Omental fat pad (tissue), 4 donors: ENCODE data around the gene LCP2. TPM values are rescaled to one million over a fixed set of nuclear protein-coding genes. Genes with fewer than 3 reads are reported as not detected.

Experiments used
- ATAC-seq: fragments of 150-250 bp; one replicate; pipeline ENCODE4 v1.9.1; 2016; ENCODE audit warnings: mild to moderate bottlenecking, moderate library complexity; ENCODE audit not compliant: low FRiP score
- DNase-seq: peaks from one replicate; pipeline ENCODE4 v3.0.0-alpha.2; 2019; ENCODE audit warnings: low spot score
- CTCF ChIP-seq, 3 donors: fragments of 450-650 bp; IDR thresholded peaks; one replicate each; pipeline ENCODE4 v1.5.1; 2016 to 2017; ENCODE audit warnings: antibody characterized with exemption in 3 of 3, mild to moderate bottlenecking in 3 of 3, moderate library complexity in 2 of 3
- total RNA-seq, 4 donors: library from RNA; depleted of rRNA; stranded (reverse); fragments of >200 nt; gene quantifications; one replicate each; pipeline ENCODE4 v1.1.0, GENCODE V29; 2016

LCP2 gene
- total RNA-seq, 4 donors from 2014 or later, result 33.5 to 81.2 (median 59.1) TPM

- TF ChIP-seq CTCF (IDR thresholded peaks at IDR 0.05), result no peak
- DNase-seq, result no peak
- no peak for ATAC-seq
These were observed 35.2 kb downstream of the LCP2 start for GRCh38 chr5:170262061-170263045.

GRCh38 chr5:170261528-170262043 is 36.0 kb downstream of the LCP2 start:
- DNase-seq (no peak), ATAC-seq (no peak)
- TF ChIP-seq CTCF (IDR thresholded peaks at IDR 0.05), result no peak

GRCh38 chr5:170257370-170257769 is 40.2 kb downstream of the LCP2 start:
- DNase-seq (no peak), ATAC-seq (no peak)
- TF ChIP-seq CTCF (IDR thresholded peaks at IDR 0.05), result no peak

GRCh38 chr5:170256571-170256970 is 41.0 kb downstream of the LCP2 start:
- ATAC-seq (no peak), DNase-seq (no peak)
- no peak for TF ChIP-seq CTCF (IDR thresholded peaks at IDR 0.05)

GRCh38 chr5:170254056-170254455 is 43.5 kb downstream of the LCP2 start:
- ATAC-seq (no peak), DNase-seq (no peak)
- no peak for TF ChIP-seq CTCF (IDR thresholded peaks at IDR 0.05)

- DNase-seq (no peak), ATAC-seq (no peak)
- TF ChIP-seq CTCF (IDR thresholded peaks at IDR 0.05), result no peak
These were observed 44.7 kb downstream of the LCP2 start for GRCh38 chr5:170252720-170253350.
